Parathyroid adenoma (tissue), 2 donors: ENCODE results near the gene MLLT6.
A peak's percentile ranks its signal among the peaks of the same experiment; 100 is the strongest.

Source experiments
- H2AFZ ChIP-seq: fragments of 300-600 bp; sonication (generic); one replicate; pipeline ENCODE4 v1.7.0; 2017; ENCODE audit warnings: antibody characterized with exemption, mild to moderate bottlenecking
- H3K27ac ChIP-seq: fragments of 300-600 bp; sonication (generic); one replicate; pipeline ENCODE4 v1.7.0; 2017
- H3K27me3 ChIP-seq: fragments of 300-600 bp; sonication (generic); one replicate; pipeline ENCODE4 v1.7.0; 2017; ENCODE audit warnings: low read length; ENCODE audit not compliant: control insufficient read depth, insufficient read depth
- H3K36me3 ChIP-seq: fragments of 300-600 bp; sonication (generic); one replicate; pipeline ENCODE4 v1.7.0; 2017; ENCODE audit warnings: low read length; ENCODE audit not compliant: control insufficient read depth, insufficient read depth
- H3K4me1 ChIP-seq: fragments of 300-600 bp; sonication (generic); one replicate; pipeline ENCODE4 v1.7.0; 2017; ENCODE audit warnings: control low read depth
- H3K4me2 ChIP-seq: fragments of 300-600 bp; sonication (generic); one replicate; pipeline ENCODE4 v1.7.0; 2017; ENCODE audit warnings: low read length
- H3K4me3 ChIP-seq: fragments of 300-600 bp; sonication (generic); one replicate; pipeline ENCODE4 v1.7.0; 2017; ENCODE audit warnings: low read depth, low read length
- H3K79me2 ChIP-seq: fragments of 300-600 bp; sonication (generic); one replicate; pipeline ENCODE4 v1.7.0; 2017; ENCODE audit warnings: control low read depth
- H3K9ac ChIP-seq: fragments of 300-600 bp; sonication (generic); one replicate; pipeline ENCODE4 v1.7.0; 2017; ENCODE audit warnings: mild to moderate bottlenecking
- H3K9me3 ChIP-seq: fragments of 300-600 bp; sonication (generic); one replicate; pipeline ENCODE4 v1.7.0; 2017; ENCODE audit warnings: low read length; ENCODE audit not compliant: control insufficient read depth
- TF ChIP-seq, protein P1 (sequence below): fragments of 300-600 bp; sonication (generic); IDR thresholded peaks from one replicate; pipeline ENCODE4 v1.7.0; 2017; ENCODE audit warnings: antibody characterized with exemption, mild to moderate bottlenecking
- donor health status: primary hyperparathyroidism.

Gene MLLT6

GRCh38 chr17:38741921-38742410 lies 36.9 kb downstream of the MLLT6 start:
- Histone ChIP-seq H3K4me2 (no peak overlapping the region), H3K4me1 (peaks cover 24% of the 10 kb centered on the region), H3K27ac (peak overlapping the region; percentile 66), H3K9me3 (no peaks in the 10 kb centered on the region), H3K36me3 (no peaks in the 10 kb centered on the region), H3K27me3 (no peaks in the 10 kb centered on the region), H2AFZ (no peak overlapping the region), H3K79me2 (peaks cover 10% of the 10 kb centered on the region), H3K9ac (no peak overlapping the region), H3K4me3 (no peak overlapping the region)
- TF ChIP-seq, protein P1, sequence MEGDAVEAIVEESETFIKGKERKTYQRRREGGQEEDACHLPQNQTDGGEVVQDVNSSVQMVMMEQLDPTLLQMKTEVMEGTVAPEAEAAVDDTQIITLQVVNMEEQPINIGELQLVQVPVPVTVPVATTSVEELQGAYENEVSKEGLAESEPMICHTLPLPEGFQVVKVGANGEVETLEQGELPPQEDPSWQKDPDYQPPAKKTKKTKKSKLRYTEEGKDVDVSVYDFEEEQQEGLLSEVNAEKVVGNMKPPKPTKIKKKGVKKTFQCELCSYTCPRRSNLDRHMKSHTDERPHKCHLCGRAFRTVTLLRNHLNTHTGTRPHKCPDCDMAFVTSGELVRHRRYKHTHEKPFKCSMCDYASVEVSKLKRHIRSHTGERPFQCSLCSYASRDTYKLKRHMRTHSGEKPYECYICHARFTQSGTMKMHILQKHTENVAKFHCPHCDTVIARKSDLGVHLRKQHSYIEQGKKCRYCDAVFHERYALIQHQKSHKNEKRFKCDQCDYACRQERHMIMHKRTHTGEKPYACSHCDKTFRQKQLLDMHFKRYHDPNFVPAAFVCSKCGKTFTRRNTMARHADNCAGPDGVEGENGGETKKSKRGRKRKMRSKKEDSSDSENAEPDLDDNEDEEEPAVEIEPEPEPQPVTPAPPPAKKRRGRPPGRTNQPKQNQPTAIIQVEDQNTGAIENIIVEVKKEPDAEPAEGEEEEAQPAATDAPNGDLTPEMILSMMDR = no peak

DNA sequence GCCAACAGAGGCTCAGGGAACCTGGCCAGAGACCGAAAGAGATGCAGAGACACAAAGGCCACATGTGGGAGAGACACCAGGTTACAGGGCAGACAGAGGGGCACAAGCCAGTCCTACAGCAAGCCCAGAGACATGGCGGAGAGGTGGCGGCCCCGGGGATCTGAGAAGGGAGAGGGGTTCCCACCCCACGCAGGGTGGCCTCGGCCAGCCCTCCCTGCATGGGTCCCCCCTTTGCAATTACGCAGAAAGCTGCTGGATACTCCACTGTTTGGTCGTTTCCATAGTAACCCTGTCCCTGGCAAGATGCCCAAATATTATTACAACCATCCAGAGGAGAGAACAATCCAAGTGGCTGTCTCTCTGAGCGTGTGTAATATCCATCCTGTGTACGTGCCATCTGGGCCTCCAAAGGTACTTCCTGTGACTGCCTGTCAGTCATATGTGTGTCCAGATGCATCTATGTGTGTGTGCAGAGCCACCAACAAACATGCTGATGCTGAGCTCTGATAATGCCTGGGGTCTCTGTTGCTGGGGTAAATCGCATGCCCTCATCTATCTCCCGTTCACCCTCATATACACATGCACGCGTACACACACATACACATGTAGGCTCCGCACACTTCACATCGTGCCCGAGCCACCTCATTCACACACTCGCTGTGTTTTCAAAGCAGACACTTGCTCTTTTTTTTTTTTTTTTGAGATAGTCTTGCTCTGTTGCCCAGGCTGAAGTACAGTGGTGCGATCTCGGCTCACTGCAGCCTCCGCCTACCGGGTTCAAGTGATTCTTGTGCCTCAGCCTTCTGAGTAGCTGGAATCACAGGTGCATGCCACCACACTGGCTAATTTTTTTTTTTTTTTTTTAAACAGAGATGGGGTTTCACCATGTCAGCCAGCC lies 37.6 kb downstream of the MLLT6 start:
- Histone ChIP-seq H3K4me3 (no peak overlapping the region), H3K4me1 (peaks cover 24% of the 10 kb centered on the region), H3K79me2 (peaks cover 11% of the 10 kb centered on the region), H3K4me2 (no peak overlapping the region), H2AFZ (no peak overlapping the region), H3K27me3 (no peaks in the 10 kb centered on the region), H3K27ac (peak overlapping the region; percentile 66), H3K36me3 (no peaks in the 10 kb centered on the region), H3K9me3 (no peaks in the 10 kb centered on the region), H3K9ac (no peak overlapping the region)
- TF ChIP-seq, protein P1 = no peak

DNA sequence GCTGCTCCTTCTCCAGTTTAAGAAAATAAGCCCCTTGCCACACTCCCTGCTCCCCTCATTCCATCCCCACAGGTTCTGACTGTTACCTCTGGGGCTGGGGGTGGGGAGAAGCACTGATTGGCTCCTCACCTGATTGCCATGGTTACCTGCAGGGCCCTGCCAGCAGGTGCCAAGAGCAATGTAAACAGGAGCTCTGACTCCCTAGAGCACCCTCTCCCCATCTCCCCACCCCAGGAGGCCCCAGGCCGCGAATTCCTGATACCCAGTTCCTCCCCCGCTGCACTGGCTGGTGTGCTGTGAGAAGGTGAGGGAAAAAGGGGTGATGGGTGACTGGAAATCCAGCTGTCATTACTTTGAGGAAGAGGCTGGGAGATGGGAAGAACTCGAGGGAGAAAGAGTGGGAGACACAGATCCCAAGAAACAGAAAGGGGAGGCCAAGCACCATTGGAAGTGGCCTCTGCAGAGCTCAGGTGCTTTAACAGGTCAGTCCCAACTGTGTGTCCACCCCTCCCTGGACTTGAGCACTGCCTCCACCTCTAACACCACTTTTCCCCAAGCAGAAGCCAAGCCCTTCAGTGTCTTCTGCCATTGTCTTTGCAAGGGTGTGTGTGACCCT lies 38.6 kb downstream of the MLLT6 start:
- Histone ChIP-seq H3K27ac (no peak overlapping the region), H3K27me3 (no peaks in the 10 kb centered on the region), H3K4me3 (no peak overlapping the region), H2AFZ (no peak overlapping the region), H3K4me2 (no peak overlapping the region), H3K36me3 (no peaks in the 10 kb centered on the region), H3K79me2 (peaks cover 13% of the 10 kb centered on the region), H3K4me1 (peaks cover 24% of the 10 kb centered on the region), H3K9ac (no peak overlapping the region), H3K9me3 (no peaks in the 10 kb centered on the region)
- TF ChIP-seq, protein P1 = no peak

- H3K4me2 ChIP-seq = no peak overlapping the region
- peaks cover 10% of the 10 kb centered on the region for H3K79me2 ChIP-seq
- no peak overlapping the region for H2AFZ ChIP-seq
- no peak overlapping the region for H3K4me3 ChIP-seq
- no peaks in the 10 kb centered on the region for H3K27me3 ChIP-seq
- no peak overlapping the region for H3K9ac ChIP-seq
- H3K4me1 ChIP-seq = peaks cover 28% of the 10 kb centered on the region
- no peak overlapping the region for H3K27ac ChIP-seq
- no peaks in the 10 kb centered on the region for H3K36me3 ChIP-seq
- TF ChIP-seq, protein P1 = no peak
- H3K9me3 ChIP-seq = no peaks in the 10 kb centered on the region
Observed at GRCh38 chr17:38745545-38745944, 40.5 kb downstream of the MLLT6 start.
